ENCODE measurements around the gene LCNL1.

The LCNL1 gene

GRCh38 chr9:136982232-136983051 lies at the start of gene LCNL1:
Gene LCNL1, plus strand, starts transcription at chr9:136982993. Its CDS starts 594 bp downstream, at chr9:136983587.
- DNase-seq (ENCODE audit: low spot score): no peak

GRCh38 chr9:136934277-136934676 lies 48.5 kb upstream of the LCNL1 start:
- DNase-seq (ENCODE audit: low spot score): no peak

GRCh38 chr9:136935651-136936050 lies 47.1 kb upstream of the LCNL1 start:
- no peak for DNase-seq (ENCODE audit: low spot score)

DNA sequence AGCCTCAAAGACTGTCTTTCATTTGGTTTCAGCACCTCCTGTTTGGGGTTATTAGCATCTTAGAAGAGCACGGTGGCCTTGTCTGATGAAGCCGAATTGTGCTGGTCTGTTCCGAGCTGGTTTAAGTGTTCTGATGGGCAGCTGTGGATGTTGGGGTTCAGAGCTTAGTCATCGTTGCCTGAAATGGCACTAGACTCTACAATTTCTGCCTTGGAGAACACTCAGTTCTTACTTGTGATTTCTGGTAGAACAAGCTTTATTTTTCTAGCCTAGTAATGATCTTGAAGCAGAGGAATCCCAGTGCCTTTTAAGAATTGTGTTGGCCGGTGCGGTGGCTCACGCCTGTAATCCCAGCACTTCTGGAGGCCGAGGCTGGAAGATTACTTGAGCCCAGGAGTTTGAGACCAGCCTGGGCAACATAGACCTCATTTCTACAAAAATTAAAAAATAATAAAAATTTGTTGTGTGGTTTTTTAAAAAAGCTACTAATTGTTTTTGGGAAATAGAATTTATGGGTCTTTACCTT lies 46.1 kb upstream of the LCNL1 start:
- no peak for DNase-seq (ENCODE audit: low spot score)

GRCh38 chr9:136937186-136938001 lies 45.4 kb upstream of the LCNL1 start:
- DNase-seq (ENCODE audit: low spot score): no peak

- no peak for DNase-seq (ENCODE audit: low spot score)
These were observed 43.3 kb upstream of the LCNL1 start for GRCh38 chr9:136939431-136939995.

GRCh38 chr9:136939996-136940525 lies 42.7 kb upstream of the LCNL1 start:
- no peak for DNase-seq (ENCODE audit: low spot score)

DNA sequence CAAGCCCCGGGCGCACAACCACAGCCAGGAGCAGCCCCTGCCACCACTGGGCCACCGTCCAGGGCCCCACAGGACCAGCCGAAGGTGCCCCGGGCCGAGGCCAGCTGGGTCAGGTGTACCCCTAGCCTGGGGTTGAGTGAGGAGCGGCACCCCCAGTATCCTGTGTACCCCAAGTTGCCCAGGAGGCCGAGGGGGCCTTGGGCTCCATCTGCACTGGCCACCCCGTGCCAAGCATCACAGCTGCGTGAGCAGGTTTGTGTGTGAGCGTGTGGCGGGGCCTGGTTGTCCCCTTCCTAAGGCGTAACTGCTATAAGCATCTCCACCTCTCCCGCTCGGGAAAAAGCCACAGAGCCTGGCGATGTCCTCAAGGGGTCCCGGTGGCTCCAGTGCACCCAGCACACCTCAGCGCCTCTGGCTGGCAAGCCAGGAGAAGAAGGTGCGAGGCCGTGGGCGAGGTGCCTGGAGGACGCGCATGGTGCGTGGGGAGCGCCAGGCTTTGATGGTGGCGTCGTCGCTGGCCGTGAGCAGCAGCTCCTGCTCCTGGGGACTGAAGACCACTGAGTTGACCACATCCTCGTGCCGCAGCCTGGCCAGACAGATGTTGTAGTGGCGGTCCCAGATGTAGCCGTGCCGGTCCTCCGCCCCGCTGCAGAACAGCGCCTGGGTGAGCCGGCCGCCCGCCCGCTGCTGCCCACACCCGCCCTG lies 42.1 kb upstream of the LCNL1 start:
- no peak for DNase-seq (ENCODE audit: low spot score)

DNA sequence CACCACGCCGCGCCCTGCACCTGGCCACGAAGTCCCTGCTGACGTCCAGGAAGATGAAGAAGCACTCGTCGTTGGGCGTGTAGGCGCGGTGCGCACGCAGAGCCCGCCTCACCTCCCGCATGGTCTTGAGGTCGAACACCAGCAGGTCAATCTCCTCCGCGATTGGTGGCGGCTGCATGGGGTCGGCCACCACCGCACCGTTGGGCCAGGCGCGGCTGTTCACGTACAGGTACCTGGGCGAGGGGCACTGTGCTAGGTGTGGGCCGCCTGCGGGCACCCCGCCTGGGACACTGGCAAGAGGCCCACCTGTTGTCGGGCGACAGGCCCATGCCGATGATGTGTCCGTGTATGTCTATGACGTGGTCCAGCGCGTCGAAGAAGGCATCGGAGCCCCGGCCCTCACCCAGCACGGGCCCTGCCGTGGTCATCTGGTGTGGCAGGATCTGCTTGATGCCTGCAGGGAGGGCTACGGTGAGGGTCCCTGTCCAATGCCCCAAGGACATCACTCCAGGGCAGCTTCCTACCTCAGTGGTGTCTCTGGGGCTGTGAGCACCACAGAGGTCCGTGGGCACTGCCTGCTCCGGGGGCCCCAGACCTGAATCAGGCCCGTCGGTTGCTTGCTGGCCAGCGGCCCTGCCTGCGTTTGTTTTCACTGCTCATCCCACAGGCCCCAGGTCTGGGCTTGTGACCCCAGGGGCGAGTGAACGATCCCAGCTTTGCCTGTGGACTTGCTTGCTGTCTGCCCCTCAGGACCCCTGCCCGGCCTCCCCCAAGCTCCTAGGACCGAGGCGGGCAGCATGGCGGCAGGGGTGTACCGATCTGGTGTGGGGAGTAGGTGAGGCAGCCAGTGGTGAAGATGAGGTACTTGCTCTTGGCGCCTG lies 41.3 kb upstream of the LCNL1 start:
- no peak for DNase-seq (ENCODE audit: low spot score)

- no peak for DNase-seq (ENCODE audit: low spot score)
These were observed 40.5 kb upstream of the LCNL1 start for GRCh38 chr9:136942112-136942880.

GRCh38 chr9:136942881-136943230 lies 39.9 kb upstream of the LCNL1 start:
- no peak for DNase-seq (ENCODE audit: low spot score)

GRCh38 chr9:136943291-136944211 lies 39.2 kb upstream of the LCNL1 start:
- DNase-seq (ENCODE audit: low spot score): no peak

DNA sequence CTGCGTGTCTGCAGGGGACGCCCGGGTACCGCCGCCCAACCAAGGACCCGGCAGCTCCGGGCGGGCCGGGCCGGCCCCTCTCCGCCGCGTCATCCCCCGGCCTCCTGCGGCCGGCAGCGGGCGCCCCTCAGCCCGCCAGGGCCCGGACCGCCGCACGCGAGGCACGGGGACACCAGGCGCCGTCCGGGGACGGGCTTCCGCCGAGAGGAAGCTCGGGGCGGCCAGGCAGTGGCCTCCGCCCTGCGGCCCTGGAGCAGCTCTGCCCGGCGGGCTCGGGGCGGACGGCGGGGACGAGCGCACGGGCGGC lies 38.6 kb upstream of the LCNL1 start:
- no peak for DNase-seq (ENCODE audit: low spot score)

DNA sequence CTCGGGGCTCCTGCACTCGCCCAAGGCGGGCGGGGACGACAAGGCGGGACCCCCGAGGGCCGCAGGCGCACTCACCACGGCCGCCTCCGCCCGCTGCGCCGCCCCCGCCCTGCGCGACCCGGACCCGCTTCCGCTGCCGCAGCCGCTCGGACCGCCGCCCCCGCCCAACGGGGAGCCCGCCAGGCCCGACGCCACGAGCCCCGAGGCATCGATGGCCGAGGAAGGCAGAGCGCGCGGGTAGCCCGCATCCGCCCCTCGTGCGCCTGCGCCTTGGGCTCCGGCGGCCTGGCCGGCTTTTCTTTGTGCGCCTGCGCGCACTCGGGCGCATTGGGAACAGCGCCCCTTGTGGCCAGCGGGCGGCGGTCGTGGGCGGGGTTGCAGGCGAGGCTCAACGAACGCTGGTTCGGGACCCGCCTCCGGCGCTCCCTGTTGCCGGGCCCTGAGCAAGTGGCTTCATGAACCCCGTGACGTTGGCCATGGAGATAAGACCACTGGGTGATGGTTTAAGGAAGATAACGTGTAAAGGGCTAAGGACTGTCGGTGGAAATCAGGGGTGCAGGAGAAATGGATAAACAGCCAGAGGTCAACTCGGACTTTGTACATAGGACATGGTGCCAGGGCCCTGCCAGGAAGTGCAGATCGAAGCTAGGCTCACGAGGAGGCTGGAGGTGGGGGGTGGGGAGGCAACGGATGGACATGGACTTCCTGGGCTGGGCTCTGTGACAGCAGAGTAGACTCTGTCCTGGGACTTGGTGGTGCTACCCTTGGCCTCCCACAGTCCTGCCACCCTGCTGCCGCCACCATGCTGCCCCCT lies 38.1 kb upstream of the LCNL1 start, which contains the start of the genes C8G and FBXW5:
C8G (plus strand) TSS at position 725 of the 814 bp plus-strand sequence; CDS start at position 803, 78 bp downstream.
FBXW5 (minus strand) TSS at position 220 of the 814 bp plus-strand sequence. CDS start 655 bp downstream, outside the sequence.
- DNase-seq (ENCODE audit: low spot score): peak; percentile 97

DNA sequence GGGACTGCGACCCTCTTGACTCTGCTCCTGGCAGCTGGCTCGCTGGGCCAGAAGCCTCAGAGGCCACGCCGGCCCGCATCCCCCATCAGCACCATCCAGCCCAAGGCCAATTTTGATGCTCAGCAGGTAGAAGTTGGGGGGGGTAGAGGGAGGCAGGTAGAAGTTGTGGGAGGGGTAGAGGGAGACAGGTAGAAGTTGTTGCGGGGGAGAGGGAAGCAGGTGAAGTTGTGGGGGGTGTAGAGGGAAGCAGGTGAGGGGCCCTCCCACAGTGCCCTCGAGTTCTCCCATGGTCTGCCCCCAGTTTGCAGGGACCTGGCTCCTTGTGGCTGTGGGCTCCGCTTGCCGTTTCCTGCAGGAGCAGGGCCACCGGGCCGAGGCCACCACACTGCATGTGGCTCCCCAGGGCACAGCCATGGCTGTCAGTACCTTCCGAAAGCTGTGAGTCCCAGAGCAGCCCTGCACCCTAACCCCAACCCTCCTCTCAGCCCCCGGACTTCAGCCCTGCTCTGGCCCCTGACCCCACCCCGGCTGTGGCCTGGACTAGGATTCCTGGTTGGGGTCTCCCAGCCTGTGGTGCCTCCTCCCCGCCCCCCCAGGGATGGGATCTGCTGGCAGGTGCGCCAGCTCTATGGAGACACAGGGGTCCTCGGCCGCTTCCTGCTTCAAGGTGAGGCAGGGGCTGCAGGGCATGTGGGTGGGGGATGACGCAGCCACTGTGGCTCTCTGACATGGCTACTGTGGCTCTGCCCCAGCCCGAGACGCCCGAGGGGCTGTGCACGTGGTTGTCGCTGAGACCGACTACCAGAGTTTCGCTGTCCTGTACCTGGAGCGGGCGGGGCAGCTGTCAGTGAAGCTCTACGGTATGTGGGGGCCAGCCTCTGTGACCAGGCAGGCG lies 37.2 kb upstream of the LCNL1 start:
- no peak for DNase-seq (ENCODE audit: low spot score)

DNA sequence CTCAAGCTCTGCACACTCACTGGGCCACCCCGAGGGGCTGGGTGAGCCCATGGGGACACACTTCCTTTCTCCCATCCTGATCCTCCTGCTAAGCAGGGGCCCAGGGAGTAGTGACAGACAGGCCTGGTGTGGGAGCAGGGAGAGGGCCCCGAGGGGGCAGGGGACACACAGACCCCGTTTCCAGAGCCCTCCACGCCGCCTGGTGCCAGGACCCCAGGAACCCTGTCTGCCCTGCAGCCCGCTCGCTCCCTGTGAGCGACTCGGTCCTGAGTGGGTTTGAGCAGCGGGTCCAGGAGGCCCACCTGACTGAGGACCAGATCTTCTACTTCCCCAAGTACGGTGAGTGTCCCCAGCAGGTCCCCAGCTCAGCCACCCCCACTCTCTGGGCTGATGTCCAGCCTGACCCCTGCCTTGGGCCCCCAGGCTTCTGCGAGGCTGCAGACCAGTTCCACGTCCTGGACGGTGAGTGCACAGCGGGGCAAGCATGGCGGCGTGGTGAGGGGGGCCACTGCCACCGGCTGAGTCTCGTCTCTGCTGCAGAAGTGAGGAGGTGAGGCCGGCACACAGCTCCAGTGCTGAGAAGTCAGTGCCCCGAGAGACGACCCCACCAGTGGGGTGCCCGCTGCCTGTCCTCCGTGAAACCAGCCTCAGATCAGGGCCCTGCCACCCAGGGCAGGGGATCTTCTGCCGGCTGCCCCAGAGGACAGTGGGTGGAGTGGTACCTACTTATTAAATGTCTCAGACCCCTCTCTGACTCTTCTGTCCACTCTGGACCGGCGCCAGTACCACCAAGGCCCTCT lies 36.4 kb upstream of the LCNL1 start:
- no peak for DNase-seq (ENCODE audit: low spot score)

All from hematopoietic multipotent progenitor cell treated with erythropoietin and hydrocortisone succinate and interleukin-3 and kit ligand, for 15 days (in vitro differentiated cells).